Activated CD4-positive, alpha-beta memory T cell treated with anti-CD3 and anti-CD28 coated beads for 36 hours (primary cell): Measurements from ENCODE around the gene ABL2. TPM values are rescaled to one million over a fixed set of nuclear protein-coding genes. Genes with fewer than 3 reads are reported as not detected.

Source experiments
- CTCF ChIA-PET: fragments of 350-600 bp; sonication (Branson Sonifier 250); formaldehyde crosslinking; loops from one replicate; lab custom pipeline; 2021; ENCODE audit warnings: antibody characterized with exemption, inconsistent platforms; lab: Charles Lee
- POLR2A ChIA-PET: fragments of 350-600 bp; sonication (Branson Sonifier 250); formaldehyde crosslinking; loops from one replicate; lab custom pipeline; 2021; ENCODE audit warnings: antibody characterized with exemption; lab: Charles Lee
- DNase-seq: peaks from one replicate; pipeline ENCODE4 v3.0.0-alpha.2; 2020
- H3K27ac Mint-ChIP-seq: one replicate; pipeline ENCODE4 v1.8.0; 2021; ENCODE audit warnings: mixed read lengths
- H3K27me3 Mint-ChIP-seq: one replicate; pipeline ENCODE4 v1.8.0; 2021; ENCODE audit warnings: mixed read lengths
- H3K36me3 Mint-ChIP-seq: one replicate; pipeline ENCODE4 v1.8.0; 2021; ENCODE audit warnings: mixed read lengths
- H3K4me1 Mint-ChIP-seq: one replicate; pipeline ENCODE4 v1.8.0; 2021; ENCODE audit warnings: low read depth, mixed read lengths
- H3K4me3 Mint-ChIP-seq: one replicate; pipeline ENCODE4 v1.8.0; 2021; ENCODE audit warnings: mild to moderate bottlenecking, mixed read lengths
- H3K9me3 Mint-ChIP-seq: one replicate; pipeline ENCODE4 v1.8.0; 2021; ENCODE audit warnings: mixed read lengths
- intact Hi-C: fragments of 100-400 bp; cut with micrococcal nuclease; formaldehyde crosslinking; loops from one replicate; pipeline ENCODE4 v1.15.1; 2023
- total RNA-seq, 2 experiments: library from RNA; stranded (reverse); gene quantifications; one replicate each; pipeline ENCODE4 v1.2.3, GENCODE V29; 2021

The ABL2 gene
- total RNA-seq, 2 experiments from 2014 or later: 8.8 to 9.1 TPM

GRCh38 chr1:179167418-179167777 is 62.1 kb downstream of the ABL2 start:
- Mint-ChIP-seq H3K27ac (no peak overlapping the region), H3K9me3 (no peaks in the 10 kb centered on the region), H3K4me3 (no peak overlapping the region), H3K4me1 (peaks cover 12% of the 10 kb centered on the region), H3K27me3 (no peaks in the 10 kb centered on the region), H3K36me3 (peaks cover 4% of the 10 kb centered on the region)
- POLR2A ChIA-PET: no interaction called here
- CTCF ChIA-PET: no interaction called here
- intact Hi-C loops: no loop called here
- DNase-seq: no peak

GRCh38 chr1:179166663-179167417 is 62.6 kb downstream of the ABL2 start:
- ChIA-PET CTCF (no interaction called here), POLR2A (no interaction called here)
- no peaks in the 10 kb centered on the region for H3K9me3 Mint-ChIP-seq
- DNase-seq: no peak
- H3K27ac Mint-ChIP-seq: no peak overlapping the region
- intact Hi-C loops: no loop called here
- H3K4me1 Mint-ChIP-seq: peaks cover 12% of the 10 kb centered on the region
- H3K27me3 Mint-ChIP-seq: no peaks in the 10 kb centered on the region
- H3K4me3 Mint-ChIP-seq: no peak overlapping the region
- H3K36me3 Mint-ChIP-seq: peaks cover 4% of the 10 kb centered on the region

GRCh38 chr1:179164494-179164893 is 65.0 kb downstream of the ABL2 start:
- Mint-ChIP-seq H3K27me3 (no peaks in the 10 kb centered on the region), H3K4me1 (peaks cover 3% of the 10 kb centered on the region), H3K36me3 (peaks cover 4% of the 10 kb centered on the region), H3K27ac (no peak overlapping the region), H3K9me3 (no peaks in the 10 kb centered on the region), H3K4me3 (no peak overlapping the region)
- ChIA-PET POLR2A (no interaction called here), CTCF (no interaction called here)
- no peak for DNase-seq
- intact Hi-C loops: no loop called here

DNA sequence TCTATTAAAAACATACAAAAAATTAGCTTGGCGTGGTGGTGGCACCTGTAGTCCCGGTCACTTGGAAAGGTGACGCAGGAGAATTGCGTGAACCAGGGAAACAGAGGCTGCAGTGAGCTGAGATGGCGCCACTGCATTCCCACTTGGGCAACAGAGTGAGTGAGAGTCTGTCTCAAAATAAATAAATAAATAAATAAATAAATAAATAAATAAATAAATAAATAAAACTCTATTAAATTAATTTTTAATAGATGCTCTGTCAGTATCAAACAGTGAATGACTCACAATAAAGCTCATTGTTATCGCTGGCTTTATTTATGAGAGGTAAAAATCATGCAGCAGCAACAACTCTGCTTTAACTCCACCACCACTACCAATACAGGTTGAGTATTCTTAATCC is 72.8 kb downstream of the ABL2 start:
- intact Hi-C loops: no loop called here
- DNase-seq: no peak
- Mint-ChIP-seq H3K27me3 (no peaks in the 10 kb centered on the region), H3K4me1 (peaks cover 10% of the 10 kb centered on the region), H3K4me3 (no peak overlapping the region), H3K27ac (no peak overlapping the region), H3K36me3 (no peaks in the 10 kb centered on the region), H3K9me3 (no peaks in the 10 kb centered on the region)
- ChIA-PET POLR2A (no interaction called here), CTCF (no interaction called here)

DNA sequence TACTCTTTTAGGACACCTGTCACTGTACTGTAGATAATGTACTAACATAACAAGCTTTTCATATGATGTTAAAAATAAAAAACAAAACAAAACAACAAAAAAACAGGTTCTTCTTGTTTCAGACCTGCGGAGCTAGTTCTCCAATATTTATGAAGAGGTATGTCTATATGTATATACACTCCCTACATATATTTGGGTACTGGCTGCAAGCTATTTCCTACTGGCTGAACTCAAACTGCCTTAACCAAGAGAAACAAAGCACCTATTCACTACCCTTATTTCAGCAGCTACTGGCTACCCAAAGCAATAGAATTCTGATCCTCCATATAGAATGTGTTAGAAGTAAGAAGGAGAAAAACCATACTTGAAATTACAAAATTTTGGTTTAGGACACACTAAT is 73.5 kb downstream of the ABL2 start:
- Mint-ChIP-seq H3K4me1 (peaks cover 10% of the 10 kb centered on the region), H3K36me3 (no peaks in the 10 kb centered on the region), H3K9me3 (no peaks in the 10 kb centered on the region), H3K27me3 (no peaks in the 10 kb centered on the region), H3K4me3 (no peak overlapping the region), H3K27ac (no peak overlapping the region)
- ChIA-PET CTCF (no interaction called here), POLR2A (no interaction called here)
- intact Hi-C loops: no loop called here
- no peak for DNase-seq

GRCh38 chr1:179155615-179156014 is 73.9 kb downstream of the ABL2 start:
- no peaks in the 10 kb centered on the region for H3K36me3 Mint-ChIP-seq
- DNase-seq: no peak
- ChIA-PET CTCF (interaction anchor here (1.0 kb wide), 1 partner anchor 213 kb away, joined by 3 read pairs; no protein-coding TSS in a partner anchor), POLR2A (no interaction called here)
- no peak overlapping the region for H3K4me3 Mint-ChIP-seq
- H3K9me3 Mint-ChIP-seq: no peaks in the 10 kb centered on the region
- H3K27me3 Mint-ChIP-seq: no peaks in the 10 kb centered on the region
- H3K4me1 Mint-ChIP-seq: peaks cover 10% of the 10 kb centered on the region
- no peak overlapping the region for H3K27ac Mint-ChIP-seq
- intact Hi-C loops: no loop called here

- Mint-ChIP-seq H3K36me3 (peaks cover 4% of the 10 kb centered on the region), H3K4me3 (no peak overlapping the region), H3K4me1 (peaks cover 12% of the 10 kb centered on the region), H3K27me3 (no peaks in the 10 kb centered on the region), H3K27ac (no peak overlapping the region), H3K9me3 (peaks cover 4% of the 10 kb centered on the region)
- no peak for DNase-seq
- POLR2A ChIA-PET: no interaction called here
- intact Hi-C loops: no loop called here
- CTCF ChIA-PET: no interaction called here
Measured at GRCh38 chr1:179154437-179154836, 75.0 kb downstream of the ABL2 start.

GRCh38 chr1:179153217-179153616 is 76.3 kb downstream of the ABL2 start:
- CTCF ChIA-PET: no interaction called here
- no peak overlapping the region for H3K4me3 Mint-ChIP-seq
- intact Hi-C loops: no loop called here
- POLR2A ChIA-PET: no interaction called here
- no peaks in the 10 kb centered on the region for H3K27me3 Mint-ChIP-seq
- peaks cover 9% of the 10 kb centered on the region for H3K36me3 Mint-ChIP-seq
- peaks cover 4% of the 10 kb centered on the region for H3K9me3 Mint-ChIP-seq
- H3K27ac Mint-ChIP-seq: no peak overlapping the region
- no peak for DNase-seq
- H3K4me1 Mint-ChIP-seq: peaks cover 12% of the 10 kb centered on the region

GRCh38 chr1:179151908-179152682 is 77.4 kb downstream of the ABL2 start:
- H3K4me3 Mint-ChIP-seq: no peak overlapping the region
- no peaks in the 10 kb centered on the region for H3K27me3 Mint-ChIP-seq
- DNase-seq: no peak
- no peak overlapping the region for H3K27ac Mint-ChIP-seq
- peaks cover 4% of the 10 kb centered on the region for H3K9me3 Mint-ChIP-seq
- ChIA-PET CTCF (no interaction called here), POLR2A (no interaction called here)
- H3K36me3 Mint-ChIP-seq: peaks cover 10% of the 10 kb centered on the region
- intact Hi-C loops: no loop called here
- peaks cover 12% of the 10 kb centered on the region for H3K4me1 Mint-ChIP-seq

- H3K9me3 Mint-ChIP-seq: peaks cover 4% of the 10 kb centered on the region
- H3K27ac Mint-ChIP-seq: no peak overlapping the region
Measured at GRCh38 chr1:179146911-179147310, 82.6 kb downstream of the ABL2 start.

DNA sequence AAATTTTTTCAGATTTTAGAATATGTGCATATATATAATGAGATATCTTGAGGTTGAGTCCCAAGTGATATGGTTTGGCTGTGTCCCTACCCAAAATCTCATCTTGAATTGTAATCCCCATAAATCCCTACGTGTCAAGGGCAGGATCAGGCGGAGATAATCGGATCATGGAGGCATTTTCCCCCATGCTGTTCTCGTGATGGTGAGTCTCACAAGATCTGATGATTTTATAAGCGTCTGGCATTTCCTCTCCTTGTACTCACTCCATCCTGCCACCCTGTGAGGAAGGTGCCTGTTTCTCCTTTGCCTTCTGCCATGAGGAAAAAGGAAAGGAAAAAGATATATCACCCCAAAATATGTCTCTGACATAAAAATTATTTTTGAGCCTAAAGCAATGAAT is 83.0 kb downstream of the ABL2 start:
- Mint-ChIP-seq H3K9me3 (peaks cover 4% of the 10 kb centered on the region), H3K36me3 (peaks cover 13% of the 10 kb centered on the region), H3K27me3 (no peaks in the 10 kb centered on the region), H3K27ac (no peak overlapping the region), H3K4me1 (peaks cover 18% of the 10 kb centered on the region), H3K4me3 (no peak overlapping the region)
- ChIA-PET CTCF (no interaction called here), POLR2A (no interaction called here)
- DNase-seq: no peak
- intact Hi-C loops: no loop called here

More at GRCh38 chr1:179146911-179147310, 82.6 kb downstream of the ABL2 start:
- H3K4me1 Mint-ChIP-seq: peaks cover 14% of the 10 kb centered on the region
- intact Hi-C loops: no loop called here
- no peak overlapping the region for H3K4me3 Mint-ChIP-seq
- ChIA-PET CTCF (no interaction called here), POLR2A (no interaction called here)
- peaks cover 13% of the 10 kb centered on the region for H3K36me3 Mint-ChIP-seq
- DNase-seq: no peak
- H3K27me3 Mint-ChIP-seq: no peaks in the 10 kb centered on the region

- POLR2A ChIA-PET: no interaction called here
Measured at GRCh38 chr1:179145521-179145920, 84.0 kb downstream of the ABL2 start.

More at GRCh38 chr1:179145521-179145920, 84.0 kb downstream of the ABL2 start:
- CTCF ChIA-PET: no interaction called here
- Mint-ChIP-seq H3K27me3 (no peaks in the 10 kb centered on the region), H3K4me1 (peaks cover 26% of the 10 kb centered on the region), H3K4me3 (no peak overlapping the region), H3K36me3 (peaks cover 13% of the 10 kb centered on the region), H3K27ac (no peak overlapping the region), H3K9me3 (peaks cover 4% of the 10 kb centered on the region)
- intact Hi-C loops: no loop called here
- no peak for DNase-seq
